ENCODE measurements around the gene ARHGAP6.

The ARHGAP6 gene

DNA sequence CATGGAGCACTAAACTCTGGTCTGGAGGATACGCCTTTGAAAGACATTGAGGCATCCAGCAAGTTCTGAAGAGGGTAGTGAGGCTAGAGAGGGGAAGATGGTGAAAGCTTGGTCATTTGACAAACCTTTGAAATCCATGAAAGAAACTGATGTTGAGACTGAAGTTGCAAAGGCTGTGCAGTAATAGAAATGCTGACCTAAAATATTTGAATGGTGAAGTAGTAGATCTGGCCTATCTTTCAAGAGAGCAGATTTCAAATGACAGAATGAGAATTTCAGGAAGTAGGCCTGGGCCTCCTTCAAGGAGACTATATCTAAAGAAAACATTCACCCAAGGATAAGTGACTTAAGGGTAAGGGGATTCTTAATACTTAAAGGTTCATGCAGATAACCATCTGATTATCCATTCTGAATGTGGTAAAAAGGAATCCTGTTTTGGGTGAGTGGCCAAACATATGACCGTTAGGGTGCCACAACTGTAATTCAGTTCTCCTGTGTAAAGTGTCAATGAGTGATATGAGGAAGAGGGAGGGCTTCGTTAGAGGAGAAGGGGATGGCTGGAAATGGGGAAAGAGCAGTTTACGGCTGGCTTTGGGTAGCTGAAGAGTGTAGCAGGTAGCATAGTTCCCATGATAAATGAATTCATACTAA is 310.3 kb downstream of the ARHGAP6 start:
- POLR2A ChIA-PET (ENCODE audit: low non-redundant PET), result no interaction called here
- no peak overlapping the region for H3K27ac ChIP-seq
- DNase-seq (ENCODE audit: low spot score), result no peak
- TF ChIP-seq, protein P1, sequence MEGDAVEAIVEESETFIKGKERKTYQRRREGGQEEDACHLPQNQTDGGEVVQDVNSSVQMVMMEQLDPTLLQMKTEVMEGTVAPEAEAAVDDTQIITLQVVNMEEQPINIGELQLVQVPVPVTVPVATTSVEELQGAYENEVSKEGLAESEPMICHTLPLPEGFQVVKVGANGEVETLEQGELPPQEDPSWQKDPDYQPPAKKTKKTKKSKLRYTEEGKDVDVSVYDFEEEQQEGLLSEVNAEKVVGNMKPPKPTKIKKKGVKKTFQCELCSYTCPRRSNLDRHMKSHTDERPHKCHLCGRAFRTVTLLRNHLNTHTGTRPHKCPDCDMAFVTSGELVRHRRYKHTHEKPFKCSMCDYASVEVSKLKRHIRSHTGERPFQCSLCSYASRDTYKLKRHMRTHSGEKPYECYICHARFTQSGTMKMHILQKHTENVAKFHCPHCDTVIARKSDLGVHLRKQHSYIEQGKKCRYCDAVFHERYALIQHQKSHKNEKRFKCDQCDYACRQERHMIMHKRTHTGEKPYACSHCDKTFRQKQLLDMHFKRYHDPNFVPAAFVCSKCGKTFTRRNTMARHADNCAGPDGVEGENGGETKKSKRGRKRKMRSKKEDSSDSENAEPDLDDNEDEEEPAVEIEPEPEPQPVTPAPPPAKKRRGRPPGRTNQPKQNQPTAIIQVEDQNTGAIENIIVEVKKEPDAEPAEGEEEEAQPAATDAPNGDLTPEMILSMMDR (conservative IDR thresholded peaks at IDR 0.05; ENCODE audit: low read depth), result no peak
- CTCF ChIA-PET, result interaction anchor here (0.6 kb wide), 1 partner anchor 181 kb away, joined by 3 read pairs; no protein-coding TSS in a partner anchor

DNA sequence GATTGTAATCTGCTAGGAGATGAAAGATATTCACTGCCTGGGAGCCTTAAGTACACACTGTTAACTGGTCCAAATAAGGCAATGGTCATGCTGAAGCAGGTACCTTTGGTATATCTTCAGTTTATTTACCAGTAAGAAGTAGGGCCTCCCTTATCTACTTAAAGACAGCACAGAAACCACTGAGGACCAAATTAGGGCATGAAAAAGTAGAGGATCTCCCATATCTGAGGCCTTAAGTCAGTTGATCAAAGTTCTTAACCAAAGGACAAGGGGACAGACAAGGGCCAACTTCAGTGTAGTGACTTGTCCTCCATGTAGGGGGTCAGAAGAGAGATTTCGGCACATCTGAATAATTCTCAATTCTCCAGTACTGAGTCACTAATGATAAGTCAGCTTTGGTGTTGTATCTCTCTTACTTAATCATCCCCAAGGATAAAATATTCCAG is 313.4 kb downstream of the ARHGAP6 start:
- TF ChIP-seq, protein P1 (conservative IDR thresholded peaks at IDR 0.05; ENCODE audit: low read depth), result no peak
- no peak overlapping the region for H3K27ac ChIP-seq
- ChIA-PET POLR2A (ENCODE audit: low non-redundant PET) (no interaction called here), CTCF (no interaction called here)
- no peak for DNase-seq (ENCODE audit: low spot score)

DNA sequence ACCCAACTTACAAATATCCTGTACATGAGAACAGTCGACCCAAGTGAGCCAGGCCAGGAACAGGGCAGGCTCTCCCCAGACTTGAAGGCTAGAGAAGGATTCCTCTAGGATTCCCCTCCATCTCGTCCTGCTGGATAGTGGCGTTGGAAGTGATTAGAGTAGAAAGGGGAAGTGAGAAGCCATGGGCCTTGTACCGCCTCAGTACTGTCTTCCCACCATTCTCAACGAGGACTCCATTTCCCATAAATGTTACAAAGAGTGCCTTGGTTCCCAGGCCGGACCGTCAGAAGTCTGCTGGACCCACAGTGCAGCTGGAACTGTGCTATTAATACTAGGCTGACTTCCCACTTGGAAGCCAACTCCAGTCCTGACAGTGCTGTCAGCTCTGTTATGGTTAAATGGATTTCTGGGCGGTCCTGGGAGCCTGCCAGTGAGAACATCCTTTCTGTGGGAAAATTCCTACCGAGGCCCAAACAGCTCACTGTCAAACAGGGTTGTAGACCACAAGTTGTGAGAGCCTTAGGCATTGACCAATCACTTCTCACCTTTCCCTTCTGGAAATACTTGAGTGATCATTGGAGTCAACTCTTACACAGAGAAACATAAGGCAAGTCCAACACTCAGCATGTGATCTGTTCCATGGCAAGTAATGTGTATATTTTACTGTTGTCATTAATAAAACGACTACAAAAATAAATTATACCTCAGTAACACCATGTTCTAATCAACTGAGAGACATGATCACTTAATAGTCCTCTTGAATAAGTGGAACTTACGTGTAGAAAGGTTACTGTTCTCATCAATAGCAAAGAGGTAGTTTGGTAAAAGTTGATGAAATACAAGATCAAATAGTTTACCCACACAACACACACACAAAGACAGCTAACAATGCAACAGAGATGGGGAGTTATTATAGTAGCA is 314.1 kb downstream of the ARHGAP6 start:
- H3K27ac ChIP-seq, result no peak overlapping the region
- TF ChIP-seq, protein P1 (conservative IDR thresholded peaks at IDR 0.05; ENCODE audit: low read depth), result no peak
- ChIA-PET POLR2A (ENCODE audit: low non-redundant PET) (no interaction called here), CTCF (no interaction called here)
- no peak for DNase-seq (ENCODE audit: low spot score)

DNA sequence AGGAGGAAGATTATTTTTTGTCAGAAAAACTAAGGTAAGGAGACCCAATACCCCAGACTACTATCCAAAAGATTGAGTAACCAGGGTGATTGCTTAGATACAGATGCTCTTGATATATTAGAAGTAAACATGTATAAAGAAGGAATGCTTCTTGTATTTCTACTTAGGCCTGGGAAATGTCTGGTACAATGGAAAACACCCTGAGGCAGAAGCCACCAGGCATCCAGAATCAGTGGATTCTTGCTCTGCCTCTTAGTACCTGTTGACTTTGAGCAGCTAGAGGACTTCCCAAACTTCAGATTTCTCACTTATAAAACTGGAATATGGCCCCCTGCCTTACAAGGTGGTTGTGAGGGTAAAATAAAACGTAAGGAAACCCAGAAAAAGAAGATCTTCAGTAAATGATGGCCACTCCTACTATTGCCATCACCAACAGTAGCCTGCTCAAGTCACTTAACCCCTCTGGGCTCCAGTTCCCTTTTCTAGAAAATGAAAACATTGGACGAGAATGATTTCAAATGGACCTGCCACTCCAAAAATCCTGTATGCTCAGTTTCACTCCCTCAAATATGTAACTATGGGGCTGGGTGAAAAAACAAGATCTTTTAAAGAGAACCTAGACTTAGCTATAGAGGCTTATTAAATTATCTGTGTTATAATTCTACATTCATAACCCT is 315.9 kb downstream of the ARHGAP6 start:
- no peak for DNase-seq (ENCODE audit: low spot score)
- CTCF ChIA-PET, result no interaction called here
- TF ChIP-seq, protein P1 (conservative IDR thresholded peaks at IDR 0.05; ENCODE audit: low read depth), result no peak
- POLR2A ChIA-PET (ENCODE audit: low non-redundant PET), result no interaction called here
- H3K27ac ChIP-seq, result no peak overlapping the region

DNA sequence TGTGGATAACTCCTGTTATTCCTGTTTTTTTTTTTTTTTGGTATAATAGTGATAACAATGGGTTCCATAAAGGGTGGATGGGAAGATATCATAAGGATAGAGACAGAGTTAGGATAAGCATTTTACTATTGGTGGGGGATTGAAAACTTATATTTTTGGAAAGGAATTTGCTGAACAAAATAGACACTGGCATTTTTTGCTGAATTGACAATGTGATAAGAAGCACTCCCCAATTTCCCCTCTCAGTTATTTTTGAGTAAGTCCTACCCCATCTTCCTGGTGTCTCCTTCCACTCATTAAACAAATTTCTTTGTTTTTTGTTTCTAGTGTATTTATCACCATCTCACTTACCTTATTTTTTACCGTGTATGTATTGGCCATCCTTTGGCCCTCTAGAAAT is 316.7 kb downstream of the ARHGAP6 start:
- TF ChIP-seq, protein P1 (conservative IDR thresholded peaks at IDR 0.05; ENCODE audit: low read depth), result no peak
- H3K27ac ChIP-seq, result no peak overlapping the region
- CTCF ChIA-PET, result interaction anchor here (0.8 kb wide), 1 partner anchor 982 kb away, joined by 4 read pairs; no protein-coding TSS in a partner anchor
- POLR2A ChIA-PET (ENCODE audit: low non-redundant PET), result no interaction called here
- DNase-seq (ENCODE audit: low spot score), result no peak

DNA sequence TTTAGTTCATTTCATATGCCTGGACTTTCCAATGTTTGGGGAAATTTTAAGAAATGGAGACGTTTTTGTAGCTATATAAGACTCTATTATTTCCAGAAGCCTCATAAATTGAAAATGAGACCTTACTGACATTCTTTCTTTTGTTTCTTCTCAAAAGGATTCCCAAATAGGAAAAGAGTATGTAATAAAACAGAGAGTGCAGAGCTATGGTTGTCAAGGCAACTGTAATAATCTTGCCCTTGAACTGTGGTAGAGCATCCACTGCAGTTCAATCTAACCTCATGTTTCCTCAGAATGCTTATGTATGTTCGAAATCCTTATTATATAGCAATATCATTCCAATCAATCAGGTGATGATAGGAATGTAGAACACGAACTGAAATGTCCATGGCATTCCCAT is 318.4 kb downstream of the ARHGAP6 start:
- POLR2A ChIA-PET (ENCODE audit: low non-redundant PET), result interaction anchor here (0.5 kb wide), 1 partner anchor 107 kb away, joined by 3 read pairs; no protein-coding TSS in a partner anchor
- CTCF ChIA-PET, result no interaction called here

More for the DNA sequence above, 318.4 kb downstream of the ARHGAP6 start:
- no peak for DNase-seq (ENCODE audit: low spot score)
- TF ChIP-seq, protein P1 (conservative IDR thresholded peaks at IDR 0.05; ENCODE audit: low read depth), result no peak
- H3K27ac ChIP-seq, result no peak overlapping the region
